Keratinocyte (primary cell): ENCODE measurements around the gene ASTN1. TPM values are rescaled to one million over a fixed set of nuclear protein-coding genes. Genes with fewer than 3 reads are reported as not detected.

Source experiments
- DNase-seq: peaks from one replicate; pipeline ENCODE4 v3.0.0-alpha.2; 2011; ENCODE audit warnings: low read depth, missing footprints, low spot score
- FAIRE-seq: peaks from 2 replicates; lab custom pipeline; 2011; peaks lifted over from hg19 to GRCh38; lab: Jason Lieb, UNC
- H2AFZ ChIP-seq: 2 replicates; pipeline ENCODE4 v1.6.0; 2012; ENCODE audit warnings: low read length, control low read depth, inconsistent platforms; ENCODE audit not compliant: control insufficient read depth
- H3K27ac ChIP-seq: 2 replicates; pipeline ENCODE4 v1.5.1; 2011; ENCODE audit warnings: low read length; ENCODE audit not compliant: control insufficient read depth, insufficient read depth
- H3K27me3 ChIP-seq: 3 replicates; pipeline ENCODE4 v1.6.0; 2011; ENCODE audit warnings: low read length; ENCODE audit not compliant: control insufficient read depth, insufficient read depth; ENCODE audit errors: extremely low read depth
- H3K36me3 ChIP-seq, 2 experiments: 2 replicates in 1 of 2; 3 replicates in 1 of 2; pipeline ENCODE4 v1.5.1; 2011; ENCODE audit warnings: low read length in 2 of 2, mild to moderate bottlenecking in 1 of 2; ENCODE audit not compliant: control insufficient read depth in 2 of 2, insufficient read depth in 2 of 2; ENCODE audit errors: extremely low read depth in 1 of 2
- H3K4me1 ChIP-seq: 3 replicates; pipeline ENCODE4 v1.5.1; 2011; ENCODE audit warnings: low read length; ENCODE audit not compliant: control insufficient read depth, insufficient read depth; ENCODE audit errors: extremely low read depth
- H3K4me2 ChIP-seq: 3 replicates; pipeline ENCODE4 v1.6.0; 2011; ENCODE audit warnings: low read depth, low read length; ENCODE audit not compliant: control insufficient read depth, insufficient read depth; ENCODE audit errors: extremely low read depth
- H3K4me3 ChIP-seq, 3 experiments: fragments of 200-600 bp in 1 of 3; sonication (generic) in 1 of 3; 2 replicates in 2 of 3; 3 replicates in 1 of 3; pipeline ENCODE4 v1.5.1; 2011 to 2016; ENCODE audit warnings: low read length in 3 of 3, mild to moderate bottlenecking in 3 of 3, control low read depth in 2 of 3, inconsistent platforms in 1 of 3, low read depth in 1 of 3, mixed read lengths in 1 of 3, mixed run types in 1 of 3, moderate library complexity in 1 of 3; ENCODE audit not compliant: control insufficient read depth in 2 of 3, insufficient read depth in 2 of 3; ENCODE audit errors: extremely low read depth in 1 of 3
- H3K79me2 ChIP-seq: 2 replicates; pipeline ENCODE4 v1.6.0; 2012; ENCODE audit warnings: low read length; ENCODE audit not compliant: control insufficient read depth, insufficient read depth
- H3K9ac ChIP-seq: 3 replicates; pipeline ENCODE4 v1.6.0; 2011; ENCODE audit warnings: low read length; ENCODE audit not compliant: control insufficient read depth, insufficient read depth; ENCODE audit errors: extremely low read depth
- H3K9me1 ChIP-seq: 3 replicates; pipeline ENCODE4 v1.6.0; 2011; ENCODE audit warnings: low read length; ENCODE audit not compliant: control insufficient read depth, insufficient read depth; ENCODE audit errors: extremely low read depth
- H3K9me3 ChIP-seq: 2 replicates; pipeline ENCODE4 v1.5.1; 2012; ENCODE audit warnings: low read depth, low read length; ENCODE audit not compliant: control insufficient read depth
- H4K20me1 ChIP-seq: 3 replicates; pipeline ENCODE4 v1.6.0; 2011; ENCODE audit warnings: low read length; ENCODE audit not compliant: control insufficient read depth, insufficient read depth; ENCODE audit errors: extremely low read depth
- CTCF ChIP-seq, 3 experiments: IDR thresholded peaks in 1 of 3; conservative IDR thresholded peaks in 1 of 3; optimal IDR thresholded peaks in 1 of 3; 2 replicates in 2 of 3; 3 replicates in 1 of 3; pipeline versions ENCODE3 to v1.5.1; 2011; ENCODE audit warnings: low read length in 3 of 3, mild to moderate bottlenecking in 3 of 3, moderate library complexity in 2 of 3, control low read depth in 1 of 3, inconsistent platforms in 1 of 3; ENCODE audit not compliant: insufficient read depth in 2 of 3; ENCODE audit errors: extremely low read depth in 1 of 3
- EZH2 ChIP-seq: IDR thresholded peaks from one replicate; pipeline ENCODE4 v1.6.1; 2012; ENCODE audit warnings: inconsistent platforms, mild to moderate bottlenecking, low read length, moderate library complexity
- dilution Hi-C: fragments of 300-500 bp; cut with MboI; formaldehyde crosslinking; loops from one replicate; pipeline ENCODE4 v1.7.0; 2020; ENCODE audit warnings: low sequenced_read_pairs; ENCODE audit not compliant: extremely low pct_ligation_motif_present
- polyA plus RNA-seq, 5 experiments: library from polyadenylated mRNA; depleted of rRNA in 3 of 5; stranded (reverse) in 3 of 5; stranded (forward) in 1 of 5; unstranded in 1 of 5; fragments of >200 nt; gene quantifications; 1 replicate in 1 of 5; 2 replicates in 3 of 5; 3 replicates in 1 of 5; pipeline versions ENCODE4 v1.2.1 to v1.2.3, GENCODE V29; 2011 to 2012; ENCODE audit warnings: missing spikeins in 2 of 5, low read depth in 1 of 5, low replicate concordance in 1 of 5

Gene ASTN1
- polyA plus RNA-seq, 1 donor (not counting 4 experiments of a cell fraction or from before 2014, with no cell fraction given), result 0.08 TPM

- no peak overlapping the region for H3K4me2 ChIP-seq
- no peak overlapping the region for H3K9ac ChIP-seq
- FAIRE-seq (no peak), DNase-seq (no peak)
- dilution Hi-C loops, result no loop called here
- no peaks in the 10 kb centered on the region for H3K79me2 ChIP-seq
- TF ChIP-seq EZH2 (no peak), CTCF (optimal IDR thresholded peaks at IDR 0.05 in 1 of 3, IDR thresholded peaks at IDR 0.05 in 1 of 3, conservative IDR thresholded peaks at IDR 0.05 in 1 of 3; ENCODE audit: extremely low read depth in 1 of 3, insufficient read depth in 2 of 3, low read length in 3 of 3) (no peak)
- no peak overlapping the region for H2AFZ ChIP-seq
- H3K27ac ChIP-seq, result no peak overlapping the region
- H3K4me1 ChIP-seq, result no peaks in the 10 kb centered on the region
- no peaks in the 10 kb centered on the region for H4K20me1 ChIP-seq
- no peaks in the 10 kb centered on the region for H3K9me1 ChIP-seq
- H3K4me3 ChIP-seq, result no peak overlapping the region
- H3K27me3 ChIP-seq, result no peaks in the 10 kb centered on the region
- no peaks in the 10 kb centered on the region for H3K36me3 ChIP-seq
- no peaks in the 10 kb centered on the region for H3K9me3 ChIP-seq
Measured at GRCh38 chr1:177198243-177198642, 33.7 kb upstream of the ASTN1 start.

- Histone ChIP-seq H3K36me3 (no peaks in the 10 kb centered on the region), H3K79me2 (no peaks in the 10 kb centered on the region), H3K4me2 (no peak overlapping the region), H3K9me3 (no peaks in the 10 kb centered on the region), H3K9me1 (no peaks in the 10 kb centered on the region), H3K27me3 (no peaks in the 10 kb centered on the region), H4K20me1 (no peaks in the 10 kb centered on the region), H3K9ac (no peak overlapping the region), H3K27ac (no peak overlapping the region), H3K4me1 (no peaks in the 10 kb centered on the region), H2AFZ (no peak overlapping the region), H3K4me3 (no peak overlapping the region)
- DNase-seq (no peak), FAIRE-seq (no peak)
- no peak for TF ChIP-seq EZH2
- dilution Hi-C loops, result no loop called here
Measured at GRCh38 chr1:177190308-177190970, 25.9 kb upstream of the ASTN1 start.

- H3K4me3 ChIP-seq, result no peak overlapping the region
- H3K9me3 ChIP-seq, result no peaks in the 10 kb centered on the region
- H2AFZ ChIP-seq, result no peak overlapping the region
- H3K4me1 ChIP-seq, result no peaks in the 10 kb centered on the region
- H3K9ac ChIP-seq, result no peak overlapping the region
- TF ChIP-seq EZH2 (no peak), CTCF (optimal IDR thresholded peaks at IDR 0.05 in 1 of 3, IDR thresholded peaks at IDR 0.05 in 1 of 3, conservative IDR thresholded peaks at IDR 0.05 in 1 of 3; ENCODE audit: extremely low read depth in 1 of 3, insufficient read depth in 2 of 3, low read length in 3 of 3) (no peak)
- no peak for FAIRE-seq
- dilution Hi-C loops, result no loop called here
- H3K27me3 ChIP-seq, result no peaks in the 10 kb centered on the region
- H3K9me1 ChIP-seq, result no peaks in the 10 kb centered on the region
- no peaks in the 10 kb centered on the region for H3K36me3 ChIP-seq
- no peak overlapping the region for H3K27ac ChIP-seq
- no peaks in the 10 kb centered on the region for H3K79me2 ChIP-seq
- H3K4me2 ChIP-seq, result no peak overlapping the region
- H4K20me1 ChIP-seq, result no peaks in the 10 kb centered on the region
- DNase-seq, result no peak
Measured at GRCh38 chr1:177186639-177187038, 22.1 kb upstream of the ASTN1 start.
